SJSA1 (cell line): ENCODE data around the gene DZANK1. TPM values are rescaled to one million over a fixed set of nuclear protein-coding genes. Genes with fewer than 3 reads are reported as not detected.

Experiments used
- DNase-seq, 2 experiments: peaks; one replicate each; pipeline ENCODE4 v3.0.0-alpha.2; 2015 to 2020; ENCODE audit warnings: low spot score in 2 of 2, low read depth in 1 of 2
- H3K27ac ChIP-seq: fragments of 250-450 bp; sonication (Bioruptor Pico); 2 replicates; pipeline ENCODE4 v1.5.1; 2020; ENCODE audit warnings: mild to moderate bottlenecking, moderate library complexity
- H3K27me3 ChIP-seq: fragments of 250-450 bp; sonication (Bioruptor Pico); replicated peaks from 2 replicates; pipeline ENCODE4 v1.5.1; 2020; ENCODE audit warnings: mild to moderate bottlenecking, moderate library complexity
- H3K36me3 ChIP-seq: fragments of 250-450 bp; sonication (Bioruptor Pico); 2 replicates; pipeline ENCODE4 v1.5.1; 2020; ENCODE audit warnings: mild to moderate bottlenecking
- H3K4me1 ChIP-seq: fragments of 250-450 bp; sonication (Bioruptor Pico); replicated peaks from 2 replicates; pipeline ENCODE4 v1.6.1; 2021; ENCODE audit warnings: mild to moderate bottlenecking
- H3K4me3 ChIP-seq: fragments of 250-450 bp; sonication (Bioruptor Pico); 2 replicates; pipeline ENCODE4 v1.5.1; 2020; ENCODE audit warnings: mild to moderate bottlenecking
- H3K9me3 ChIP-seq: fragments of 250-450 bp; sonication (Bioruptor Pico); replicated peaks from 2 replicates; pipeline ENCODE4 v1.5.1; 2020; ENCODE audit warnings: mild to moderate bottlenecking
- total RNA-seq: library from RNA; depleted of rRNA; stranded (reverse); fragments of >200 nt; shearing (Covaris generic); gene quantifications from 2 replicates; pipeline ENCODE4 v1.2.3, GENCODE V29; 2014

Gene DZANK1
- total RNA-seq, 1 experiment from 2014 or later, result 0.97 TPM

- Histone ChIP-seq H3K9me3 (no peaks in the 10 kb centered on the region), H3K4me3 (no peak overlapping the region), H3K4me1 (no peaks in the 10 kb centered on the region), H3K36me3 (peaks cover 38% of the 10 kb centered on the region), H3K27ac (no peak overlapping the region), H3K27me3 (no peaks in the 10 kb centered on the region)
- no peak for DNase-seq
Measured at GRCh38 chr20:18488301-18488700, 21.5 kb upstream of the DZANK1 start.

- H3K27ac ChIP-seq, result no peak overlapping the region
- H3K36me3 ChIP-seq, result peaks cover 72% of the 10 kb centered on the region
- no peak overlapping the region for H3K4me3 ChIP-seq
- H3K9me3 ChIP-seq, result no peaks in the 10 kb centered on the region
- no peaks in the 10 kb centered on the region for H3K27me3 ChIP-seq
- no peaks in the 10 kb centered on the region for H3K4me1 ChIP-seq
- no peak for DNase-seq
Measured at GRCh38 chr20:18481596-18481995, 14.8 kb upstream of the DZANK1 start.

GRCh38 chr20:18477821-18478220 is 11.0 kb upstream of the DZANK1 start:
- peaks cover 74% of the 10 kb centered on the region for H3K36me3 ChIP-seq

GRCh38 chr20:18477218-18477617 is 10.4 kb upstream of the DZANK1 start:
- no peaks in the 10 kb centered on the region for H3K27me3 ChIP-seq
- peaks cover 70% of the 10 kb centered on the region for H3K36me3 ChIP-seq
- H3K4me1 ChIP-seq, result no peaks in the 10 kb centered on the region
- no peaks in the 10 kb centered on the region for H3K9me3 ChIP-seq
- no peak for DNase-seq
- H3K4me3 ChIP-seq, result no peak overlapping the region
- no peak overlapping the region for H3K27ac ChIP-seq

More at GRCh38 chr20:18477821-18478220, 11.0 kb upstream of the DZANK1 start:
- H3K4me1 ChIP-seq, result no peaks in the 10 kb centered on the region
- H3K9me3 ChIP-seq, result no peaks in the 10 kb centered on the region
- H3K27me3 ChIP-seq, result no peaks in the 10 kb centered on the region
- no peak overlapping the region for H3K27ac ChIP-seq
- no peak overlapping the region for H3K4me3 ChIP-seq
- no peak for DNase-seq

- H3K4me3 ChIP-seq, result peak overlapping the region; percentile 61
- DNase-seq, result no peak
- H3K4me1 ChIP-seq, result peaks cover 14% of the 10 kb centered on the region
- H3K27me3 ChIP-seq, result no peaks in the 10 kb centered on the region
- peaks cover 18% of the 10 kb centered on the region for H3K36me3 ChIP-seq
- H3K27ac ChIP-seq, result no peak overlapping the region
- H3K9me3 ChIP-seq, result no peaks in the 10 kb centered on the region
Measured at GRCh38 chr20:18466574-18466893, 296 bp downstream of the DZANK1 start.

- Histone ChIP-seq H3K27me3 (no peaks in the 10 kb centered on the region), H3K27ac (no peak overlapping the region), H3K4me3 (no peak overlapping the region), H3K4me1 (peaks cover 13% of the 10 kb centered on the region), H3K36me3 (peaks cover 17% of the 10 kb centered on the region), H3K9me3 (no peaks in the 10 kb centered on the region)
- no peak for DNase-seq
Measured at GRCh38 chr20:18465536-18466200, 1.2 kb downstream of the DZANK1 start.

GRCh38 chr20:18456600-18456999 is 10.2 kb downstream of the DZANK1 start:
- Histone ChIP-seq H3K4me3 (no peak overlapping the region), H3K36me3 (no peaks in the 10 kb centered on the region), H3K27me3 (no peaks in the 10 kb centered on the region), H3K27ac (no peak overlapping the region), H3K9me3 (no peaks in the 10 kb centered on the region), H3K4me1 (no peaks in the 10 kb centered on the region)
- no peak for DNase-seq

GRCh38 chr20:18443886-18444285 is 22.9 kb downstream of the DZANK1 start:
- DNase-seq, result no peak
- Histone ChIP-seq H3K27me3 (no peaks in the 10 kb centered on the region), H3K4me3 (no peak overlapping the region), H3K4me1 (no peaks in the 10 kb centered on the region), H3K9me3 (no peaks in the 10 kb centered on the region), H3K36me3 (no peaks in the 10 kb centered on the region), H3K27ac (no peak overlapping the region)

GRCh38 chr20:18440403-18440802 is 26.4 kb downstream of the DZANK1 start:
- Histone ChIP-seq H3K36me3 (no peaks in the 10 kb centered on the region), H3K4me1 (no peaks in the 10 kb centered on the region), H3K27ac (no peak overlapping the region), H3K9me3 (no peaks in the 10 kb centered on the region), H3K27me3 (no peaks in the 10 kb centered on the region), H3K4me3 (no peak overlapping the region)
- no peak for DNase-seq

- Histone ChIP-seq H3K4me1 (no peaks in the 10 kb centered on the region), H3K27me3 (no peaks in the 10 kb centered on the region), H3K9me3 (no peaks in the 10 kb centered on the region), H3K4me3 (no peak overlapping the region), H3K27ac (no peak overlapping the region), H3K36me3 (no peaks in the 10 kb centered on the region)
- no peak for DNase-seq
Measured at GRCh38 chr20:18436847-18437246, 30.0 kb downstream of the DZANK1 start.

- no peaks in the 10 kb centered on the region for H3K27me3 ChIP-seq
- H3K4me3 ChIP-seq, result no peak overlapping the region
- no peaks in the 10 kb centered on the region for H3K36me3 ChIP-seq
- no peak for DNase-seq
- no peaks in the 10 kb centered on the region for H3K4me1 ChIP-seq
- no peaks in the 10 kb centered on the region for H3K9me3 ChIP-seq
- H3K27ac ChIP-seq, result no peak overlapping the region
Measured at GRCh38 chr20:18431206-18431605, 35.6 kb downstream of the DZANK1 start.

GRCh38 chr20:18430172-18430826 is 36.5 kb downstream of the DZANK1 start:
- Histone ChIP-seq H3K4me3 (no peak overlapping the region), H3K27ac (no peak overlapping the region), H3K4me1 (no peaks in the 10 kb centered on the region), H3K9me3 (no peaks in the 10 kb centered on the region), H3K36me3 (no peaks in the 10 kb centered on the region), H3K27me3 (no peaks in the 10 kb centered on the region)
- DNase-seq, result no peak

GRCh38 chr20:18428490-18429173 is 38.2 kb downstream of the DZANK1 start:
- no peak for DNase-seq
- H3K4me3 ChIP-seq, result no peak overlapping the region
- H3K27me3 ChIP-seq, result no peaks in the 10 kb centered on the region
- H3K4me1 ChIP-seq, result no peaks in the 10 kb centered on the region
- no peaks in the 10 kb centered on the region for H3K36me3 ChIP-seq
- no peak overlapping the region for H3K27ac ChIP-seq
- no peaks in the 10 kb centered on the region for H3K9me3 ChIP-seq

GRCh38 chr20:18427214-18427613 is 39.6 kb downstream of the DZANK1 start:
- Histone ChIP-seq H3K36me3 (no peaks in the 10 kb centered on the region), H3K9me3 (no peaks in the 10 kb centered on the region), H3K4me3 (no peak overlapping the region), H3K27me3 (no peaks in the 10 kb centered on the region; the same call in 1 of the 2 replicates), H3K4me1 (no peaks in the 10 kb centered on the region), H3K27ac (no peak overlapping the region)
- no peak for DNase-seq
